Neutrophil (primary cell): ENCODE data around the gene LINGO1.

Experiments
- H3K27ac ChIP-seq: fragments of 200-600 bp; sonication (generic); 2 replicates; pipeline ENCODE4 v1.5.1; 2016; ENCODE audit warnings: mild to moderate bottlenecking, moderate library complexity
- H3K27me3 ChIP-seq: fragments of 200-600 bp; sonication (generic); 2 replicates; pipeline ENCODE4 v1.6.0; 2016; ENCODE audit warnings: mild to moderate bottlenecking
- H3K36me3 ChIP-seq: fragments of 200-600 bp; sonication (generic); 2 replicates; pipeline ENCODE4 v1.5.1; 2017
- H3K4me1 ChIP-seq, 2 experiments: fragments of 200-600 bp in 1 of 2; sonication (generic) in 1 of 2; 1 replicate in 1 of 2; 2 replicates in 1 of 2; pipeline versions ENCODE4 v1.5.1 to v1.6.1; 2013 to 2016; ENCODE audit warnings: low read depth in 1 of 2, low read length in 1 of 2, mild to moderate bottlenecking in 1 of 2, moderate library complexity in 1 of 2; ENCODE audit not compliant: control insufficient read depth in 1 of 2, insufficient read depth in 1 of 2
- H3K4me3 ChIP-seq, 2 experiments: fragments of 200-600 bp in 1 of 2; sonication (generic) in 1 of 2; 1 replicate in 1 of 2; 2 replicates in 1 of 2; pipeline ENCODE4 v1.5.1; 2013 to 2016; ENCODE audit warnings: low read depth in 1 of 2, low read length in 1 of 2, mild to moderate bottlenecking in 1 of 2, moderate library complexity in 1 of 2
- H3K9me3 ChIP-seq: fragments of 200-600 bp; sonication (generic); 2 replicates; pipeline ENCODE4 v1.5.1; 2016
- TF ChIP-seq, protein P1 (sequence below): fragments of 200-600 bp; sonication (generic); IDR thresholded peaks from 2 replicates; pipeline ENCODE4 v1.5.1; 2016; ENCODE audit warnings: antibody characterized with exemption

The LINGO1 gene

DNA sequence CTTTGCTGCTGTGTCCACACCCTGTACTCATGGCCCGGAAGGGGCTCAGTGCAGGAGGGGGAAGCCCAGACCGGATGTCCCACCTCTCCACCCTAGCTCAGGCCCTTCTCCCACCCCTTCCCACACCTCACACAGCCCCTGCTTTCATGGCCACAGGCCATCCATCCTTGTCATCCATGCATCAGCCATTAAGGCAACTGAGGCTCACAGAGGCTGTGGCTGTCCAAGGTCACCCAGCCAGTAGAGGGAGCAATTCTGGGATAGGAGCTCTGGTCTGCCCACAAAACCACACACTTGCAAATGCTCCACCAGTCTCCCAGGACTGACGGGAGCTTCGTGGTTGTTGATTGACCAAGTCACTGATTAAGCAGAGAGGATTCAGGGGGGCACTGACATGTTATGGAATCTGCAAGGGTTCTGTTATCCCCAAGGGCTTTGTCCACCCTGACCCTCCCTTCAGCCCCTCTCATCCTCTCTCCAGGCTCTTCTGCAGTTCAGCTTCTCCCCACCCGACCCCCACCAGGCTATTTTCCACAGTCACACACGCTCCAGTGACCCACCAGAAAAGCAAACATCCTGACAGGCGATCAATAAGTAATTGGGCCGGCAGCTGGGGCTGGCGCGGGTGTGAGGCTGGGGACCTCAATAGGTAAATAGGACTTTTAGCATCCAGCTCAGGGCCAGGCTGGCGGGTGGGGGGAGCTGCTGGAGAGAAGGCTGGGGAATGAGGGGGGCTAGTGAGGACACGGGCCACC, 15.1 kb downstream of the LINGO1 start:
- Histone ChIP-seq H3K27me3 (peaks cover 6% of the 10 kb centered on the region), H3K4me1 (no peaks in the 10 kb centered on the region), H3K27ac (no peak overlapping the region), H3K4me3 (no peak overlapping the region), H3K9me3 (no peaks in the 10 kb centered on the region), H3K36me3 (no peaks in the 10 kb centered on the region)
- TF ChIP-seq, protein P1, sequence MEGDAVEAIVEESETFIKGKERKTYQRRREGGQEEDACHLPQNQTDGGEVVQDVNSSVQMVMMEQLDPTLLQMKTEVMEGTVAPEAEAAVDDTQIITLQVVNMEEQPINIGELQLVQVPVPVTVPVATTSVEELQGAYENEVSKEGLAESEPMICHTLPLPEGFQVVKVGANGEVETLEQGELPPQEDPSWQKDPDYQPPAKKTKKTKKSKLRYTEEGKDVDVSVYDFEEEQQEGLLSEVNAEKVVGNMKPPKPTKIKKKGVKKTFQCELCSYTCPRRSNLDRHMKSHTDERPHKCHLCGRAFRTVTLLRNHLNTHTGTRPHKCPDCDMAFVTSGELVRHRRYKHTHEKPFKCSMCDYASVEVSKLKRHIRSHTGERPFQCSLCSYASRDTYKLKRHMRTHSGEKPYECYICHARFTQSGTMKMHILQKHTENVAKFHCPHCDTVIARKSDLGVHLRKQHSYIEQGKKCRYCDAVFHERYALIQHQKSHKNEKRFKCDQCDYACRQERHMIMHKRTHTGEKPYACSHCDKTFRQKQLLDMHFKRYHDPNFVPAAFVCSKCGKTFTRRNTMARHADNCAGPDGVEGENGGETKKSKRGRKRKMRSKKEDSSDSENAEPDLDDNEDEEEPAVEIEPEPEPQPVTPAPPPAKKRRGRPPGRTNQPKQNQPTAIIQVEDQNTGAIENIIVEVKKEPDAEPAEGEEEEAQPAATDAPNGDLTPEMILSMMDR: no peak

DNA sequence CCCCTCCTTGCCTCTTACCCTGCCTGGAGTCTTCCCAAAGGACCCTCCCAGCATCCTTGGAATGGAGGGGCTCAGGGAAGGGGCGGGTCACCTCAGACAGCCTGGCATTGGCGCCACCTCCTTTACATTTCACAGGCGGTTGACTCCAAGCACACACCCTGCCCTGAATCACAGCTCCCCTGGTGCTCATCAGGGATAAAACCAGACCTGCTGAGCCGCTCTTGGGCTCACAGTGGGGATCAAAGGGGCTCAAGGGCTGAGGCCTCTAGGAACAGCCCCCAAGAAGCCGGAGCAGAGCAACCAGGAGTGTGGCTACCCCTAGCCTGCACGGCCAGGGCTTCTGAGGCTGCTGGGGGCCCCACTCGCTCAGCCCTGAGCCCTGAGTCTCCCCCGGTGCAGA, 16.6 kb downstream of the LINGO1 start:
- H3K9me3 ChIP-seq: no peaks in the 10 kb centered on the region
- no peaks in the 10 kb centered on the region for H3K4me1 ChIP-seq
- H3K27me3 ChIP-seq: no peaks in the 10 kb centered on the region
- H3K27ac ChIP-seq: no peak overlapping the region
- no peaks in the 10 kb centered on the region for H3K36me3 ChIP-seq
- TF ChIP-seq, protein P1: no peak
- no peak overlapping the region for H3K4me3 ChIP-seq

DNA sequence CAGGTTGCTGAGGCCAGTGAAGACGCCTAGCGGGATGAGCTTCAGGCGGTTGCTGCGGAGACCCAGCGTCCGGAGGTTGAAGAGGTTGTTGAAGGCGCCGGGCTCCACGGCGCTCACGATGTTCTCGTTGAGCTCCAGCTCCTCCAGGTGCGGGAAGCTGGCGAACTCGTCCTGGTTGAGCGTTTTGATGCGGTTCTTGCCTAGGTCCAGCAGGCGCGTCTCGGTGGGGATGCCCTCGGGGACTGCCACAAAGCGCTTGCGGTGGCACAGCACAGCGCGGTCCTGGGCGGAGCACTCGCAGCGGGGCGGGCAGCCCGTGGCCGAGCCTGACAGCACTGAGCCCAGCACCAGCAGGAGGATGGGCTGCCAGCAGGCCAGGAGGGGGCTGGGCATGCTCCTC, 17.2 kb downstream of the LINGO1 start:
- H3K27me3 ChIP-seq: no peaks in the 10 kb centered on the region
- H3K9me3 ChIP-seq: no peaks in the 10 kb centered on the region
- H3K36me3 ChIP-seq: no peaks in the 10 kb centered on the region
- no peak overlapping the region for H3K27ac ChIP-seq
- H3K4me3 ChIP-seq: no peak overlapping the region
- no peaks in the 10 kb centered on the region for H3K4me1 ChIP-seq
- TF ChIP-seq, protein P1: no peak

DNA sequence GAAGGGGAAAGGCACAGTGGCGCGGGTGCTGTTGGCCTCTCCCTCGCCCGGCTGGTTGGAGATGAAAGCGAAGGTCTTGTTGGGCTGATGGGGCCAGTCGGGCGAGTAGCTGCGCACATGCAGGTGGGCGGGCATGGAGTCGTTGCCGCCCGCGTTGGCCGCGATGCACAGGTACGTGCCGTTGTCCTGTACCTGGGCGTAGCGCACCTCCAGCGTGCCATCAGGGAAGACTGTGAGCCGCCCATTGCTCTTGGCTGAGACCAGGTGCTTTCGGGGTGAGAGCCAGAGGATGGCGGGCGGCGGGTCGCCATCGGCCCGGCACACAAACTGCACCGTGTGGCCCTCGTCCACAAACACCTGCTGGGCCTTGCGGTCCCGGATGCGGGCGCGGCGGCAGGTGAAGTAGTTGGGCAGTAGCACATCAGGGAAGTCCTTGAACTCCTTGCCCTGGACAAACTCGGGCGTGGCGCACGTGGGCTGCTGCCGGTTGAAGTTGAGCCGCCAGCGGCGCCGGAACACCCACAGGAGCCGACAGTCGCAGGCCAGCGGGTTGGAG, 18.4 kb downstream of the LINGO1 start:
- no peaks in the 10 kb centered on the region for H3K9me3 ChIP-seq
- no peaks in the 10 kb centered on the region for H3K27me3 ChIP-seq
- H3K4me3 ChIP-seq: no peak overlapping the region
- H3K27ac ChIP-seq: no peak overlapping the region
- no peaks in the 10 kb centered on the region for H3K36me3 ChIP-seq
- TF ChIP-seq, protein P1: no peak
- no peaks in the 10 kb centered on the region for H3K4me1 ChIP-seq

DNA sequence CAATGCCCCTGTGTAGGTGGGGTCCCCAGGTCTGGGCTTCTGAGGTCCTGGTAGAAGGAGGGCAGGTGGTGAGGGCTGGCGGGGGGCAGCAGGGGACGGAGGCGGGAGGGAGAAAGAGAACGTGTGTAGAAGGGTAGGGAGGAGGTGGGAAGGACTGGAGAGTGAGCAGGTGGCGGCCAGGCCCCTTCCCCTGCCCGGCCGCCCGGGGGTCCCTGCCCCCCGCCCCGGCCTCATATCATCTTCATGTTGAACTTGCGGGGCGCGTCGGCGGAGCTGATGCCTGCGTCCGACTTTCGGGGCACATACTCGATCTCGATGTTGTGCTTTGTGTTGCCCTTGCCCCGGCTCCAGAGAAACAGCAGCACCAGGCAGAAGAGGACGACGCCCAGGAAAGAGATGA, 18.9 kb downstream of the LINGO1 start:
- Histone ChIP-seq H3K27me3 (no peaks in the 10 kb centered on the region), H3K9me3 (no peaks in the 10 kb centered on the region), H3K27ac (no peak overlapping the region), H3K4me3 (no peak overlapping the region), H3K36me3 (no peaks in the 10 kb centered on the region), H3K4me1 (no peaks in the 10 kb centered on the region)
- TF ChIP-seq, protein P1: no peak
